ENCODE results near the gene MAP2K5. TPM values are rescaled to one million over a fixed set of nuclear protein-coding genes. Genes with fewer than 3 reads are reported as not detected.
A peak's percentile ranks its signal among the peaks of the same experiment; 100 is the strongest.

MAP2K5 gene
- total RNA-seq, 4 donors from 2014 or later = 7.2 to 14.2 (median 9.3) TPM

- ATAC-seq (ENCODE audit: low FRiP score) (no peak), DNase-seq (ENCODE audit: low spot score) (no peak)
- no peak for TF ChIP-seq CTCF (IDR thresholded peaks at IDR 0.05)
These were observed 260.8 kb downstream of the MAP2K5 start for GRCh38 chr15:67803299-67803698.

- DNase-seq (ENCODE audit: low spot score) = no peak
- no peak for TF ChIP-seq CTCF (IDR thresholded peaks at IDR 0.05)
- ATAC-seq (ENCODE audit: low FRiP score) = no peak
These were observed 261.7 kb downstream of the MAP2K5 start for GRCh38 chr15:67803996-67804843.

- no peak for DNase-seq (ENCODE audit: low spot score)
- no peak for ATAC-seq (ENCODE audit: low FRiP score)
- TF ChIP-seq CTCF (IDR thresholded peaks at IDR 0.05) = no peak
These were observed 262.6 kb downstream of the MAP2K5 start for GRCh38 chr15:67805008-67805665.

- ATAC-seq (ENCODE audit: low FRiP score) (no peak), DNase-seq (ENCODE audit: low spot score) (no peak)
- TF ChIP-seq CTCF (IDR thresholded peaks at IDR 0.05) = no peak
These were observed 263.4 kb downstream of the MAP2K5 start for GRCh38 chr15:67805666-67806516.

- TF ChIP-seq CTCF (IDR thresholded peaks at IDR 0.05) = no peak
- ATAC-seq (ENCODE audit: low FRiP score) = no peak
- peak; percentile 3 for DNase-seq (ENCODE audit: low spot score)
These were observed 264.0 kb downstream of the MAP2K5 start for GRCh38 chr15:67806536-67806935.

GRCh38 chr15:67807141-67807540, 264.6 kb downstream of the MAP2K5 start:
- no peak for TF ChIP-seq CTCF (IDR thresholded peaks at IDR 0.05)
- DNase-seq (ENCODE audit: low spot score) = no peak
- no peak for ATAC-seq (ENCODE audit: low FRiP score)

Data from omental fat pad (tissue), 4 donors.